GM21390 (cell line): ENCODE measurements around the gene URI1.
"Not testable (repeated sequence)": the region's sequence is repeated elsewhere in the genome, so short reads cannot be mapped to it uniquely, and the experiment has no call there.

Experiments used
- ATAC-seq: cut with Tn5 transposase; IDR thresholded peaks from one replicate; pipeline ENCODE4 v1.9.1; 2021; ENCODE audit not compliant: unreplicated experiment

The URI1 gene

DNA sequence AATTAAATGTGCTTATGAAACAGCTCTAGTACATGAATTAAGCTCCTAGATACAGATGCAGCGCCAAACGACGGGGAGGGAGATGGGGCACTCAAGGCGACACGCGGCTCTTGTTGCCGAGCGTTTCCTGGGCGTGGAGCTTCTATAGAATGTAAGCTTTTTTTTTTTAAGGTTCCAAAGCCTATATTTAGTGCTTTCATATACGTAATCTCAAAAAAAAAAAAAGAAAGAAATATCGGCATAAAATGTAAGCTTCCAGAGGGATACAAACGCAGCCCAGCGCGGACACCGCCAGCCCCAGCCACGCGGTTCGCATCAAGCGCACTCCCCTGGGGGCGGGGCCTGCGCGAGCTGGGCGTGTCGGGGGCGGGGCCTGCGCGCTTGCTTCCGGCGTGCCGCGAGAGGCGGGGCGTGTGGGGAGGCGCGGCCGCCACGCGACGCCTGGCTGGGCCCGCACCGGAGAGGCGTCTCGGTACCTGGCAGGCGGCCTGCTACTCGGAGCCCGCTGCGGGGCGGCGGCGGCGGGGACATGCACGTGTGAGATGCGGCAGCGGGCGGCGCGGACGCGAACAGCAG, at the start of gene URI1:
Gene URI1 (plus strand): TSS at position 412 of the 576 bp plus-strand sequence. CDS start 309 bp downstream, outside the sequence.
- ATAC-seq: peak; percentile 84

- ATAC-seq: no peak
Observed at GRCh38 chr19:29893606-29894284, 48.3 kb upstream of the URI1 start.

DNA sequence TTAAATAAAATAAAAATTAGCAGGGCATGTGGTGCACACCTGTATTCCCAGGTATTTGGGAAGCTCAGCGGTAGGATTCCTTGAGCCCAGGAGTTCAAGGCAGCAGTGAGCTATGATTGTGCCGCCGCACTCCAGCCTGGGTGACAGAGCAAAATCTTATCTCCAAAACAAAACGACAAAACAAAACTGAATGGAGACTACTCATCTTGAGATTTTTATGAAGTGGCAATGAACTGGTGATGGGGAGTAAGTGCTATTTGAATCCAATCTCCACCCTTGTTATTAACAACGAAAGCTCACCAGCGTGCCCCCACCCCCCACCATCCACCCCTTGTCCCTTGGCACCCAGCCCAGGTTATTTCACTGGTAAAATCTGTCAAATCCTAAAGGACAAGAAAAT, 45.2 kb upstream of the URI1 start:
- ATAC-seq: no peak

DNA sequence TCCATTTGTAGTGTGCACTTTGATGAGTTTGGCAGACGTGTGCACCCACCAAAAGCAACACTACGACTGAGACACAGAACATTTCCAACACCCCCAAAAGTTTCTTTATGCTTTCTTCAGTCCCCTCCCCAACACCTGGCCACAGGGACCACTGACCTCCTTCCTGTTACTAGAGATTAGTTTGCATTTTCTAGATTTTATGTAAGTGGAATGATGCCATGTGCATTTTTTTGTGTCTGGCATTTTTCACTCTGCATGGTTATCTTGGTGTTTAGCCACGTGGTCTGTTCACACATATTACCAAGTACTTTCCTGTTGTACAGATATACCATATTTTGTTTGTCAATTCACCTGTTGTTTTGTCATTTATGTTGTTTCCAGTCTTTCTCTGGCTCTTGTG, 44.6 kb upstream of the URI1 start:
- ATAC-seq: no peak

DNA sequence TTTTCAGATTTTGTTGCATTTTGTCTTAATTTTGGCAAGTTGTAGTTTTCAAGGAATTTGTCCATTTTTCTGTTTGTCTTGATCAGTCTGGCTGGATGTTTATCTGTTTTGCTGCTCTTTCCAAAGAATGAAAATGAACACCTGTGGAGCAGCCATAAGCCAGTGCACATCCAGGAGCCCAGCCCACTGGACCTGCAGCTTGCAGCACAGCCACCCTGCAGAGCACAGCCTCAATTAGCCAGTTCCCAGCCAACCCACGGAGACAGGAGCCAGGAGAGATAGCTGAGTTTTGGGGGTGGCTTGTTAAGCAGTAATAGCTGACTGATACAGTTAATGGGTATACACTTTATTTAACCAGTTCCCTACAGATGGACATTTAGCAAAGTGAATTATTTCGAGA, 38.0 kb upstream of the URI1 start:
- no peak for ATAC-seq

DNA sequence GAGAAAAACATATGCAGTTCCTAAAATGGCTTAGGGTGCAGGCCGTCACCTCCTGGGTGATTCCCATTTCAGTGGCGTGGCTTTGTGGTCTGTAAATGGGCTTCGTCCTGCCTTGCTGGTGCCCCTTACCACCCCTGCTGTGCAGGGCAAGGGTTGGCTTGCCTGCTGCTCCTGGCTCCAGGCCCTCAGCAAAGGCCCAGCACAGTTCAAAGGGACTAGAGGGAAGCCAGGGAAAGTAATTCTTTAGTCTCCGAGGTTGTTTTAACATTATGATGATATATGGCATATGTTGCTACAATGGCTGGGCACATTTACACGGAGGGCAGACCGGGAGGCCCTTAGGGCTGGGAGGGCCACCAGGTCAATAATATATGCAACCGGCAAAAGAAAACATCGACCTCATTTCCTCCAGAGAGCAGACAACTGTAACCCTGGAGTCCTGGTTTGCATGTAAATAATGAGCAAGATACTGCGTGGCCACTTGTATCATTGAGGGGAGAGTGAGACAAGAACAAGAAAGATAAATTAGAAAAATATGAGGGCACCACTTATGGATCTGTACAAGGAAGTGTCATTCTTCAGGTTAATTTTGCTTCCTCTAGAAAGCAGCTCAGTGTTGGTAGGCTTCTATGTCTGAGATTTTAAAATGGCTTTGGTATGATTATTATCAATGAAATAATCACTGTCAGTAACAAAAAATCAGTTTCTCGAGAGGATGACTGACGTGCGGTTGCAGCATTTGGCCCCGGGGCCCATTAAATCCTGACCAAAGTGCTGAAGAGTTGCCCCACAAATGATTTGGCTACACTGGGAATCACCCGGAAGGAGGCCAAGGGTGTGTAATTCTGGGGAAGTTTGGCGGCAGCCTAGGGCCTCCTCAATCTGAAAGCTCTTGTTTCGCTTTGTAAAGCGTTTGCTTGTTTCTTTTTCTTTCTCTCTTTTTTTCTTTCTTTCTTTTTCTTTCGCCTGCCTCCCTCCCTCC, 32.8 kb upstream of the URI1 start:
- no peak for ATAC-seq

DNA sequence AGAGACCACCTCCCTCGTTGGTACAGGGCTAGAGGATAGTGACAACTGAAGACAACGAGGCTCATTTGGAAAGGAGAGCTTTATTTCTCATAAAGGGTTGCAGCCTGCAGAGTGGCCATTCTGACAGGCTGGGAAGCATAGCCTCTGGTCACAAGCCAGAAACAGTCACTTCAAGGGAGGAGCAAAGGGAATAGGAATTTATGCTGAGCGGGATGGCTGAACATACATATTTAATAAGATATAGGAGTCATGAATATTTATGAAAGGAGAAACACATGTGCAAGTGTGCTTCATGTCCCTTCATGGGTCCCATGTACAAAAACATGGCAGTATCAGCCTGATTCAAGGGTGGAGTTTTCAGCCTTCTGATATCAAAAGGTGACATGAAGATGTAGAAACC, 27.1 kb upstream of the URI1 start:
- ATAC-seq: no peak

DNA sequence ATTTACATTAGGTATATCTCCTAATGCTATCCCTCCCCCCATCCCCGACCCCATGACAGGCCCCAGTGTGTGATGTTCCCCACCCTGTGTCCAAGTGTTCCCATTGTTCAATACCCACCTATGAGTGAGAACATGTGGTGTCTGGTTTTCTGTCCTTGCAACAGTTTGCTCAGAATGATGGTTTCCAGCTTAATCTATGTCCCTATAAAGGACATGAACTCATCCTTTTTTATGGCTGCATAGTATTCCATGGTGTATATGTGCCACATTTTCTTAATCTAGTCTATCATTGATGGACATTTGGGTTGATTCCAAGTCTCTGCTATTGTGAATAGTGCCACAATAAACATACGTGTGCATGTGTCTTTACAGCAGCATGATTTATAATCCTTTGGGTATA, 26.2 kb upstream of the URI1 start:
- ATAC-seq: not testable (repeated sequence)

DNA sequence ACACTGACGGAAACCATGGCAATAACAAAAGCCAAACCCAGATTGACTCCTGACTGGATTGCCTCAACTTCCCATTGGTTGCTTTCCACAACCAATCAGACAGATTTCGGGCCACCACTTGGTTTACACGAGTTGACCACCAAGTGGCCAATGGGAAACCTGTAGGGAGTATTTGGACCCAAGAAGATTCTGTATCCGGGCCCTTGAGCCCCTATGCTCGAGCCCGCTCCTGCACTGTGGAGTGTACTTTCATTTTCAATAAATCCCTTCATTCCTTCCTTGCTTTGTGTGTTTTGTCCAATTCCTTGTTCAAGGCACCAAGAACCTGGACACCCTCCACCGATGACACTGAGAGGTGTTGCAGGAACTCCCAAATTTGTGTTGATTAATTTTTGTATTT, 24.1 kb upstream of the URI1 start:
- no peak for ATAC-seq

- ATAC-seq: no peak
Observed at GRCh38 chr19:29918891-29919290, 23.1 kb upstream of the URI1 start.

GRCh38 chr19:29922972-29923371, 19.1 kb upstream of the URI1 start:
- ATAC-seq: no peak

DNA sequence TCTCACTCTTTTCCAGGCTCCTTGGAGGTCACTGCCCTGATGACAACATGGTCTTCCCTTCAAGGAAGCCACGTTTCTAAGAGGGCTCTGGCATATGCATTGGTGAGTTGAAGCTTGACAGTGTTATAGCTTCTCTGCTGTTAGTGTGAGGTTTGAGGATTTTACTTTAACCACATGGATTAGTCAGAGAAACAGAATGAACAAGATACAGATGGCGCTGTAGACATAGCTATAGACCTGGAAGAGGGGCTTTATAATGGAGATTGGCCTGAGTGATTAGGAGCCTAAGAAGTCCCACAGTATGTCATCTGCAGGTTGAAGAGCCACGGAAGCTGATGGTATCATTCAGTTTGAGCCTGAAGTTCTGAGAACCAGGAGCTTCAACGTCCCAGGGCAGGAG, 18.4 kb upstream of the URI1 start:
- no peak for ATAC-seq

DNA sequence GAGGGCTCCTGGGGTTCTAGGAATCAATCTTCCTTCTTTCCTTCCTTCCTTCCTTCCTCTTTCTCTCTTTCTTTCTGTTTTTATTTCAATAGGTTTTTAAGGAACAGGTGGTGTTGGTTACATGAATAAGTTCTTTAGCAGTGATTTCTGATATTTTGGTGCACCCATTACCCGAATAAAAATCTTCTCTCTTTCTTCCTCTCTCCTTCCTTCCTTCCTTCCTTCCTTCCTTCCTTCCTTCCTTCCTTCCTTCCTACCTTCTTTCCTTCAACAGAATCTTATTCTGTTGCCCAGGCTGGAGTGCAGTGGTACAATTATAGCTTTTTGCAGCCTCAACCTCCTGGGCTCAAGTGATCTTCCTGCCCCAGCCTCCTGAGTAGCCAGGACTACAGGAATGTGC, 16.0 kb upstream of the URI1 start:
- no peak for ATAC-seq

DNA sequence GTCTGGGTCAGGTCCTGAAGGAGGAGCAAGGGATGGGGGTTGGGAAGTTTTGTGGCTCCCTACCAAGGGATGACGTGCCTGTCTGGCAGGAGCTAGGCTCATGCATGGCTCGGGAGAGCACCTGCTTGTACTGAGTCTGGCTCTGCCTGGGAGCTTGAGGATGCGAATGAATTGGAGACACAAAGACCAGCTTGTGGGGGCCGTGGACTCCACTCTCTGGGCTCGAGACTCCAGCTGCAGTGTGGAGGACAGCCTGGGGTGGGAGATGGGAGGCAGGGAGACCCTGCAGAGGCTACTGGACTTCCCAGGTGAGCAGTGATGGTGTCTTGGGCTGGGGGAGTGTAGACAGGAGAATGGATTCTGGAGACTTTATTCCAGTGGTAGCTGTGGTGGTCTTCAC, 15.2 kb upstream of the URI1 start:
- ATAC-seq: no peak

DNA sequence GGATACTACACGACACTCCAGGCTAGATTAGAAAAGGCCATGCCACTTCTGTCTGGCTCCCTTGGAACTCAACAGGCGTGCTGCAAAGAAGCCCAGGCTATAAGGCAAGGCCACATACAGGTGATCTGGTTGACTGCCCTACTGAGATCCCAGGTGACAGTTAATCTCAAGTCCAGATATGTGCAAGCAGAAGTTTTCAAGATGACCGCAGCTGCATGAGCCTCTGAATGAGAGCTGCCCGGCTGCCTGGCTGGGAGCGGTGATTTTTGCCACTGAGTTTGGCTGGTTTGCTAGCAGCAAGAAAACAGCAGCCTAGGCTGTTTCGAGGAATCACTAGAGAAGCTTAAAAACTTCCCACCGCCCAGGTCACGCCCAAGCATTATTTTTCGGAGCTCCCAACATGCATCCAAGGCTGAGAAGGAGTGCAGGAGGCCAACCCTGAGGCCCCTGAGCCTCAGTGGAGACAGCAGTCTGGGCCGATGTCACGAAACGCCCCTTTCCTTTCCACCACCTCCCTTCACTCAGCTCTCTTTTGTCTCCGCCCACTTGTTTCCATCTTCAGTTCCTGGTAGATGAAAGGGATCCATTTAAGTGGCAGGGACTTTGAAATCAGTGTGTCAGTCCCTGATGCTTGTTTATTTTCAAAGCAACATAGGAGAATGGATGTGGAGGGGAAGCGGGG, 14.0 kb upstream of the URI1 start:
- peak; percentile 61 for ATAC-seq

GRCh38 chr19:29928831-29929230, 13.2 kb upstream of the URI1 start:
- ATAC-seq: peak; percentile 79

DNA sequence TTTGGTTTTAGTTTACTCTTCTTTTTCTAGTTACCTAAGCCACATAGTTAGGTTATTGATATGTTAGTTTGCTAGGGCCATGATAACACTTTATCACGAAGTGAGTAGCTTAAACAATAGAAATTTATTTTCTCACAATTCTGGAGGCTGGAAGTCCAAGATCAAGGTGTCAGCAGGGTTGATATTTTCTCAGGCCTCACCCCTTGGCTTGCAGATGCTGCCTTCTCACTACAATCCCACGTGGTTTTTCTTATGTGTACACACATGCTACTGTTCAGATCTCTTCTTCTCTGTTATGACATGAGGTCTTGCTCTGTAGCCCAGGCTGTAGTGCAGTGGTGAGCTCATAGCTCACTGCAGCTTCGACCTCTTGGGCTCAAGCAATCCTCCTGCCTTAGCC, 7.8 kb upstream of the URI1 start:
- no peak for ATAC-seq

- ATAC-seq: no peak
Observed at GRCh38 chr19:29934781-29935180, 7.3 kb upstream of the URI1 start.

DNA sequence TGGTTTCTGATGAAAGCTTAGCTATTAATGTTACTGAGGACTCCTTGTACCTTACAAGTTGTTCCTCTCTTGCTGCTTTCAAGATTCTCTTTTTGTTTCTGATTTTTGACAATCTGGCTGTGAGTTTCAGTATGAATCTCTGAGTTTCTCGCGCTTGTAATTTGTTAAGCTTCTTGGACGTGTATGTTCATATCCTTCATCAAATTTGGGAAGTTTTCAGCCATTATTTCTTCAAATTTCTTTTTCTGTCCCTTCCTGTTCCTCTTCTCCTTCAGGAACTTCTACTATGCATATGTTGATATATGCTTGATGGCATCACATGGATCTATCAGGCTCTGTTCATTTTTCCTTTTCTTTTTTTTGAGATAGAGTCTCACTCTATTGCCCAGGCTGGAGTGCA, 5.6 kb upstream of the URI1 start:
- ATAC-seq: no peak

- ATAC-seq: no peak
Observed at GRCh38 chr19:29939628-29940027, 2.4 kb upstream of the URI1 start.

DNA sequence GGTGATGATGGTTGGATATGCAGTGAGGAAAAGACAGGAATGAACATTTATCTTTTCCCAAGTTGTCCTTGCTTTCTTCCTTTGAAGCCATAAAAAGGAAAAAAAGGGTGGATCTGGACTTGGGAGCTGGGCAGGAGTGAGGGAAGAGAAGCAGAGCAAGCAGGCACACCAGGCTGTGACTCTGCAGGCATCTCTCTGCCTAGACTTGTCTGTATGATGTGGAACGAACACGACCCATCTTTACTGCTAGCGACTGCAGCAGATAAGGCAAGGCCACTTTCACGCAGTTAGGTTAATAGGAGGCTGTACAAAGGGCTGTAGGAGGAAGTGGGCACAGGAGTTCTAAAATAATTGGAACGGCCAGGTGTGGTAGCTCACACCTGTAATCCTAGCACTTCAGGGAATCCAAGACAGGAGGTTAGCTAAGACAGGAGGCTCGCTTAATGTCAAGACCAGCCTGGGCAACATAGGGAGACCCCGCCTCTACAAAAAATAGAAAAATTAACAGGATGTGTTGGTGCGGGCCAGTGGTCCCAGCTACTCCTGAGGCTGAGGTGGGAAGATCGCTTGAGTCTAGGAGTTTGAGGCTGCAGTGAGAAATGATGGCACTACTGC, 961 bp upstream of the URI1 start:
- ATAC-seq: no peak
